HepG2 (cell line): ENCODE results near the gene NOC3L. TPM values are rescaled to one million over a fixed set of nuclear protein-coding genes. Genes with fewer than 3 reads are reported as not detected.

Source experiments
- CC2D1A ChIP-seq: sonication (generic); formaldehyde crosslinking; IDR thresholded peaks from 2 replicates; pipeline ENCODE4 v1.8.1; 2023; ENCODE audit warnings: mild to moderate bottlenecking, missing genetic modification reagents
- CREB3 ChIP-seq: sonication (generic); formaldehyde crosslinking; IDR thresholded peaks from 2 replicates; pipeline ENCODE4 v1.5.0; 2020; ENCODE audit warnings: missing genetic modification reagents
- EP300 ChIP-seq, 3 experiments: sonication (generic) in 1 of 3; formaldehyde crosslinking in 1 of 3; IDR thresholded peaks; 2 replicates each; pipeline versions ENCODE4 v1.5.1 to v1.6.1; 2011 to 2020; ENCODE audit warnings: low read depth in 2 of 3, low read length in 2 of 3, borderline replicate concordance in 1 of 3, improper control_type of control experiment in 1 of 3, mild to moderate bottlenecking in 1 of 3, missing genetic modification reagents in 1 of 3, moderate library complexity in 1 of 3
- EZH2 ChIP-seq: conservative IDR thresholded peaks from 2 replicates; pipeline ENCODE4 v1.6.1; 2012; ENCODE audit warnings: mild to moderate bottlenecking, low read depth, low read length, moderate library complexity
- MXD4 ChIP-seq: IDR thresholded peaks from 2 replicates; pipeline ENCODE4 v1.6.1; 2016; ENCODE audit warnings: mild to moderate bottlenecking, missing biosample characterization, missing genetic modification reagents
- MYNN ChIP-seq: sonication (generic); formaldehyde crosslinking; IDR thresholded peaks from 2 replicates; pipeline ENCODE4 v1.4.0; 2020; ENCODE audit warnings: mild to moderate bottlenecking, low read depth, missing genetic modification reagents
- RAD21 ChIP-seq: fragments of 450-650 bp; formaldehyde crosslinking; IDR thresholded peaks from 2 replicates; pipeline ENCODE4 v1.5.0; 2020; ENCODE audit warnings: mild to moderate bottlenecking
- REST ChIP-seq, 2 experiments: IDR thresholded peaks; 2 replicates each; pipeline ENCODE4 v1.6.1; 2011 to 2012; ENCODE audit warnings: low read length in 2 of 2, borderline replicate concordance in 1 of 2, low read depth in 1 of 2, mild to moderate bottlenecking in 1 of 2, moderate library complexity in 1 of 2
- RFX5 ChIP-seq: IDR thresholded peaks from 2 replicates; pipeline ENCODE4 v1.6.1; 2011; ENCODE audit warnings: low read depth, low read length, improper control_type of control experiment
- SRSF1 ChIP-seq: fragments of 200-400 bp; formaldehyde crosslinking; optimal IDR thresholded peaks from 2 replicates; pipeline ENCODE3; 2017; ENCODE audit warnings: mild to moderate bottlenecking, low read depth, low read length, moderate library complexity
- ZBTB8A ChIP-seq: sonication (generic); formaldehyde crosslinking; IDR thresholded peaks from 2 replicates; pipeline ENCODE4 v1.4.0; 2020; ENCODE audit warnings: mild to moderate bottlenecking, low read depth, missing genetic modification reagents, borderline replicate concordance
- ZNF12 ChIP-seq: sonication (generic); formaldehyde crosslinking; IDR thresholded peaks from 2 replicates; pipeline ENCODE4 v1.5.0; 2020; ENCODE audit warnings: missing genetic modification reagents
- ZNF18 ChIP-seq: sonication (generic); formaldehyde crosslinking; IDR thresholded peaks from 2 replicates; pipeline ENCODE4 v1.8.0; 2022; ENCODE audit warnings: mild to moderate bottlenecking, missing genetic modification reagents; ENCODE audit not compliant: insufficient replicate concordance
- ZNF234 ChIP-seq: sonication (generic); formaldehyde crosslinking; conservative IDR thresholded peaks from 2 replicates; pipeline ENCODE4 v1.5.1; 2020; ENCODE audit warnings: mild to moderate bottlenecking, missing genetic modification reagents
- ZNF629 ChIP-seq: sonication (generic); formaldehyde crosslinking; conservative IDR thresholded peaks from 2 replicates; pipeline ENCODE4 v1.5.0; 2020; ENCODE audit warnings: missing genetic modification reagents
- ZNF704 ChIP-seq: sonication (generic); formaldehyde crosslinking; IDR thresholded peaks from 2 replicates; pipeline ENCODE4 v1.8.1; 2023; ENCODE audit warnings: mild to moderate bottlenecking, inconsistent platforms, moderate library complexity, missing genetic modification reagents, borderline replicate concordance
- ZNF724P ChIP-seq: sonication (generic); formaldehyde crosslinking; IDR thresholded peaks from 2 replicates; pipeline ENCODE4 v1.8.0; 2022; ENCODE audit warnings: missing genetic modification reagents, borderline replicate concordance
- ZNF790 ChIP-seq: sonication (generic); formaldehyde crosslinking; IDR thresholded peaks from 2 replicates; pipeline ENCODE4 v1.8.0; 2022; ENCODE audit warnings: missing genetic modification reagents, mild to moderate bottlenecking, borderline replicate concordance
- polyA plus RNA-seq, 8 experiments: library from polyadenylated mRNA; depleted of rRNA in 3 of 8; stranded (reverse) in 7 of 8; unstranded in 1 of 8; fragments of >200 nt; fragmentation: Illumina TruSeq in 4 of 8; extraction: Trizol in 4 of 8; gene quantifications; 2 replicates each; pipeline versions ENCODE4 v1.2.1 to v1.2.3, GENCODE V29; 2011 to 2016; ENCODE audit warnings: low read depth in 4 of 8, missing spikeins in 1 of 8, mixed read lengths in 1 of 8; ENCODE audit not compliant: insufficient read depth in 1 of 8
- total RNA-seq, 5 experiments: library from RNA; depleted of rRNA; stranded (reverse); fragments of >200 nt; fragmentation: Illumina TruSeq; extraction: Trizol; gene quantifications; 2 replicates each; pipeline ENCODE4 v1.2.3, GENCODE V29; 2016; ENCODE audit warnings: low read depth in 1 of 5
- TF ChIP-seq, protein P1 (sequence below): sonication (generic); formaldehyde crosslinking; IDR thresholded peaks from 2 replicates; pipeline ENCODE4 v1.4.0; 2020; ENCODE audit warnings: missing genetic modification reagents

NOC3L gene
- total and polyA plus RNA-seq, 2 of the 13 experiments (the other 11 are each of a cell fraction or from before 2014, with no cell fraction given) = 7.8 to 36.6 TPM

- TF ChIP-seq ZNF12 (CRISPR knock-in tag) = peak; percentile 79
- TF ChIP-seq RAD21 = peak; percentile 71; the same call in 1 of the 2 replicates
- TF ChIP-seq ZNF704 (CRISPR knock-in tag) = peak; percentile 99
- TF ChIP-seq CC2D1A (CRISPR knock-in tag) = peak; percentile 89
- 0 out of 2 replicates have a peak, but pooled peaks have one; percentile 47 for TF ChIP-seq RFX5
- TF ChIP-seq ZBTB8A (CRISPR knock-in tag) = 0 out of 2 replicates have a peak, but pooled peaks have one; percentile 64
- TF ChIP-seq ZNF18 (CRISPR knock-in tag) = peak; percentile 58
- peak in 1 of 2 experiments; percentile 56; a peak in 2 of 4 replicates for TF ChIP-seq REST (IDR thresholded peaks at IDR 0.05; ENCODE audit: borderline replicate concordance in 1 of 2, low read depth in 1 of 2, low read length in 2 of 2)
- peak; percentile 97 for TF ChIP-seq MXD4 (CRISPR knock-in tag)
- 0 out of 2 replicates have a peak, but pooled peaks have one; percentile 34 for TF ChIP-seq ZNF629 (CRISPR knock-in tag)
- peak; percentile 65 for TF ChIP-seq SRSF1
- TF ChIP-seq MYNN (CRISPR knock-in tag) = peak; percentile 97; the same call in 1 of the 2 replicates
- peak; percentile 95; the same call in 1 of the 2 replicates for TF ChIP-seq CREB3 (CRISPR knock-in tag)
- TF ChIP-seq, protein P1, sequence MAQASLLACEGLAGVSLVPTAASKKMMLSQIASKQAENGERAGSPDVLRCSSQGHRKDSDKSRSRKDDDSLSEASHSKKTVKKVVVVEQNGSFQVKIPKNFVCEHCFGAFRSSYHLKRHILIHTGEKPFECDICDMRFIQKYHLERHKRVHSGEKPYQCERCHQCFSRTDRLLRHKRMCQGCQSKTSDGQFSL (CRISPR knock-in tag) = peak; percentile 80
- TF ChIP-seq EP300 (IDR thresholded peaks at IDR 0.05; ENCODE audit: low read depth in 2 of 2, low read length in 2 of 2) = 0 out of 4 replicates have a peak, but pooled peaks have one; percentile 30 to 44
- peak; percentile 74 for TF ChIP-seq EP300 (CRISPR knock-in tag; IDR thresholded peaks at IDR 0.05; ENCODE audit: borderline replicate concordance)
- peak; percentile 94 for TF ChIP-seq ZNF724P
- no peak for TF ChIP-seq ZNF234
- peak; percentile 93; the same call in 1 of the 2 replicates for TF ChIP-seq ZNF790 (CRISPR knock-in tag)
- no peak for TF ChIP-seq EZH2
Measured at GRCh38 chr10:94362360-94363250, at the start of gene NOC3L (continued).
